NT2/D1 (cell line): ENCODE data around the gene ITGA2B.
A peak's percentile ranks its signal among the peaks of the same experiment; 100 is the strongest.

Experiments
- DNase-seq: peaks from one replicate; pipeline ENCODE4 v3.0.0-alpha.2; 2011; ENCODE audit warnings: low read depth, low spot score
- H3K27me3 ChIP-seq: 2 replicates; pipeline ENCODE4 v1.6.0; 2011; ENCODE audit warnings: mild to moderate bottlenecking; ENCODE audit not compliant: insufficient read length, insufficient read depth
- H3K36me3 ChIP-seq: 2 replicates; pipeline ENCODE4 v1.6.1; 2011; ENCODE audit warnings: mild to moderate bottlenecking, low read length, mixed read lengths; ENCODE audit not compliant: insufficient read depth, insufficient read length
- H3K4me1 ChIP-seq: 2 replicates; pipeline ENCODE4 v1.5.1; 2011; ENCODE audit not compliant: insufficient read depth, insufficient read length
- H3K4me3 ChIP-seq: 2 replicates; pipeline ENCODE4 v1.5.1; 2011; ENCODE audit warnings: low read depth; ENCODE audit not compliant: insufficient read length
- H3K9ac ChIP-seq: 2 replicates; pipeline ENCODE4 v1.6.0; 2011; ENCODE audit warnings: low read depth; ENCODE audit not compliant: insufficient read length
- H3K9me3 ChIP-seq: 2 replicates; pipeline ENCODE4 v1.5.1; 2011; ENCODE audit warnings: mild to moderate bottlenecking, low read length; ENCODE audit not compliant: insufficient read depth
- SUZ12 ChIP-seq: IDR thresholded peaks from 2 replicates; pipeline ENCODE4 v1.6.1; 2011; ENCODE audit not compliant: insufficient read length, insufficient read depth; ENCODE audit errors: extremely low read depth
- YY1 ChIP-seq: IDR thresholded peaks from 2 replicates; pipeline ENCODE4 v1.6.1; 2011; ENCODE audit not compliant: insufficient read length, insufficient read depth
- ZNF274 ChIP-seq: IDR thresholded peaks from 2 replicates; pipeline ENCODE4 v1.6.1; 2011; ENCODE audit warnings: mild to moderate bottlenecking, low read depth, low read length

Gene ITGA2B

GRCh38 chr17:44326861-44327444 is 62.5 kb downstream of the ITGA2B start:
- Histone ChIP-seq H3K9ac (no peak overlapping the region), H3K9me3 (no peaks in the 10 kb centered on the region), H3K4me1 (peaks cover 6% of the 10 kb centered on the region), H3K4me3 (no peak overlapping the region), H3K27me3 (no peaks in the 10 kb centered on the region), H3K36me3 (peaks cover 13% of the 10 kb centered on the region)
- TF ChIP-seq YY1 (no peak), ZNF274 (no peak), SUZ12 (no peak)
- DNase-seq, result peak; percentile 89

- Histone ChIP-seq H3K9ac (peak within 1 kb of the TSS; percentile 94), H3K4me1 (peaks cover 19% of the 10 kb centered on the region), H3K4me3 (peak within 1 kb of the TSS; percentile 93), H3K36me3 (peaks cover 35% of the 10 kb centered on the region), H3K27me3 (no peaks in the 10 kb centered on the region), H3K9me3 (no peaks in the 10 kb centered on the region)
- DNase-seq, result peak; percentile 77
- TF ChIP-seq SUZ12, result no peak
- no peak for TF ChIP-seq YY1
- TF ChIP-seq ZNF274, result no peak
Measured at GRCh38 chr17:44324571-44325275, 64.7 kb downstream of the ITGA2B start, which contains the start of gene SLC25A39. Gene SLC25A39 (minus strand): TSS chr17:44324823. CDS start chr17:44323562, 1,261 bp downstream.

GRCh38 chr17:44324092-44324570 is 65.3 kb downstream of the ITGA2B start:
- Histone ChIP-seq H3K4me1 (peaks cover 20% of the 10 kb centered on the region), H3K27me3 (no peaks in the 10 kb centered on the region), H3K36me3 (peaks cover 41% of the 10 kb centered on the region), H3K9me3 (no peaks in the 10 kb centered on the region), H3K9ac (peak overlapping the region; percentile 94), H3K4me3 (peak overlapping the region; percentile 93)
- TF ChIP-seq SUZ12, result no peak
- TF ChIP-seq YY1, result no peak
- no peak for TF ChIP-seq ZNF274
- no peak for DNase-seq

GRCh38 chr17:44323359-44324091 is 65.9 kb downstream of the ITGA2B start:
- peak overlapping the region; percentile 93 for H3K4me3 ChIP-seq
- peaks cover 20% of the 10 kb centered on the region for H3K4me1 ChIP-seq
- H3K36me3 ChIP-seq, result peaks cover 45% of the 10 kb centered on the region
- H3K9me3 ChIP-seq, result no peaks in the 10 kb centered on the region
- TF ChIP-seq ZNF274 (no peak), SUZ12 (no peak), YY1 (no peak)
- peak overlapping the region; percentile 94 for H3K9ac ChIP-seq
- no peaks in the 10 kb centered on the region for H3K27me3 ChIP-seq
- no peak for DNase-seq

GRCh38 chr17:44322236-44322895 is 67.1 kb downstream of the ITGA2B start:
- Histone ChIP-seq H3K36me3 (peaks cover 50% of the 10 kb centered on the region), H3K9me3 (no peaks in the 10 kb centered on the region), H3K4me1 (peaks cover 23% of the 10 kb centered on the region), H3K9ac (peak overlapping the region; percentile 53), H3K27me3 (no peaks in the 10 kb centered on the region), H3K4me3 (no peak overlapping the region)
- TF ChIP-seq YY1 (no peak), ZNF274 (no peak), SUZ12 (no peak)
- no peak for DNase-seq
